CD4-positive, alpha-beta T cell (primary cell): ENCODE results near the gene TREM1. TPM values are rescaled to one million over a fixed set of nuclear protein-coding genes. Genes with fewer than 3 reads are reported as not detected.

Source experiments
- ATAC-seq: fragments of 200-7000 bp; cut with Tn5 transposase; one replicate; pipeline ENCODE4 v1.10.0; 2022; ENCODE audit warnings: mild to moderate bottlenecking; ENCODE audit not compliant: poor library complexity
- CTCF ChIA-PET: fragments of 350-600 bp; sonication (Branson Sonifier 250); formaldehyde crosslinking; loops from one replicate; lab custom pipeline; 2021; ENCODE audit warnings: antibody characterized with exemption, inconsistent platforms; lab: Charles Lee
- POLR2A ChIA-PET: fragments of 350-600 bp; sonication (Branson Sonifier 250); formaldehyde crosslinking; loops from one replicate; lab custom pipeline; 2021; ENCODE audit warnings: antibody characterized with exemption, inconsistent platforms; lab: Charles Lee
- DNase-seq, 14 experiments: peaks; one replicate each; pipeline ENCODE4 v3.0.0-alpha.2; 2013 to 2020; ENCODE audit warnings: mixed read lengths in 2 of 14
- H3K27ac ChIP-seq, 2 donors: one replicate each; pipeline versions ENCODE4 v1.5.1 to v1.7.0; 2013; ENCODE audit warnings: low read length in 2 of 2, low read depth in 1 of 2, mild to moderate bottlenecking in 1 of 2
- H3K27me3 ChIP-seq, 2 experiments: 1 replicate in 1 of 2; 2 replicates in 1 of 2; pipeline versions ENCODE4 v1.6.1 to v1.7.0; 2013; ENCODE audit warnings: low read length in 2 of 2, control low read depth in 1 of 2, mild to moderate bottlenecking in 1 of 2, moderate library complexity in 1 of 2; ENCODE audit not compliant: insufficient read depth in 2 of 2, control insufficient read depth in 1 of 2
- H3K36me3 ChIP-seq: one replicate; pipeline ENCODE4 v1.6.1; 2013; ENCODE audit warnings: low read length, control low read depth; ENCODE audit not compliant: insufficient read depth
- H3K4me1 ChIP-seq: one replicate; pipeline ENCODE4 v1.6.1; 2013; ENCODE audit warnings: low read length, control low read depth; ENCODE audit not compliant: insufficient read depth
- H3K4me3 ChIP-seq: one replicate; pipeline ENCODE4 v1.5.1; 2013; ENCODE audit warnings: mild to moderate bottlenecking, low read length, moderate library complexity
- H3K9me3 ChIP-seq, 2 experiments: 1 replicate in 1 of 2; 2 replicates in 1 of 2; pipeline versions ENCODE4 v1.6.1 to v1.7.0; 2013; ENCODE audit warnings: low read length in 2 of 2, mild to moderate bottlenecking in 2 of 2, control low read depth in 1 of 2, moderate library complexity in 1 of 2; ENCODE audit not compliant: control insufficient read depth in 1 of 2, insufficient read depth in 1 of 2
- H3K27ac Mint-ChIP-seq: one replicate; pipeline ENCODE4 v1.8.0; 2020; ENCODE audit warnings: mixed read lengths
- H3K27me3 Mint-ChIP-seq: one replicate; pipeline ENCODE4 v1.8.0; 2021; ENCODE audit warnings: mixed read lengths
- H3K36me3 Mint-ChIP-seq: one replicate; pipeline ENCODE4 v1.8.0; 2021; ENCODE audit warnings: low read depth, mixed read lengths
- H3K4me1 Mint-ChIP-seq: one replicate; pipeline ENCODE4 v1.8.0; 2021; ENCODE audit warnings: low read depth, mixed read lengths
- H3K4me3 Mint-ChIP-seq: one replicate; pipeline ENCODE4 v1.8.0; 2020; ENCODE audit warnings: mild to moderate bottlenecking, mixed read lengths
- H3K9me3 Mint-ChIP-seq: one replicate; pipeline ENCODE4 v1.8.0; 2020; ENCODE audit warnings: mixed read lengths
- intact Hi-C, 2 experiments: fragments of 100-400 bp; cut with DNase I in 1 of 2; cut with micrococcal nuclease in 1 of 2; formaldehyde crosslinking; loops; one replicate each; pipeline versions ENCODE4 v1.15.1 to v1.9.0; 2023 to 2025; cut with DNase I, micrococcal nuclease
- total RNA-seq, 174 experiments: library from RNA in 2 of 174; stranded (reverse) in 2 of 174; gene quantifications; one replicate each; pipeline ENCODE4 v1.2.3 and lab custom pipeline; 2021 to 2026
- TF ChIP-seq, protein P1 (sequence below): fragments of 200-600 bp; IDR thresholded peaks from one replicate; pipeline ENCODE4 v1.8.0; 2022; ENCODE audit warnings: antibody characterized with exemption, mild to moderate bottlenecking

Gene TREM1
- total RNA-seq, 2 experiments from 2014 or later: 1.8 to 2.8 TPM

DNA sequence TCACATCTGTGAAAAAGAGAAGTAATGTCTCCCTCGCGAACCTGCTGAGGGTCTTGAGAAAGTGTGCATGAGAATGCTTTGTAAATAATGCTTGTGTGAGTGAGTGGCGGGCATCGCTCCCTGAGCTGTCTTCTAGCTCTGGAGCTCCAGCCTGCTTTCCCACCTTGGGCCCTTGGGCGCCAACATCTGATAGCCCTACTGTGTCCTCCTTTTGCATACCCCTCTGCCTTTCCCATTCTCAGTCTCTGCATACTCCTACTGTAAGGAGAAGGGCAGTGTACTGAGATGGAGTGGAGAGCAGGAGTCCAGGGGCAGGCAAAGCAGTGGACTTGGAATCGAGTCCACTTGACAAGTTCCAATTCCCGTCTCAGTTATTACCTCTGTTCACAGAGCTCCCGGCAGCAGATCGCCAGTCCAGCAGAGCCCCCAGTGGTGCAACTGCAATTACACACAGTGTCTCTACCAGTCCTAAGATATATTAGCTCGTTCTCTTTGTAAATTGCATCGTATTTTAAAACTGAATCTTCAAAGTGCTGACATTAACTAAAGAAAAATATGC lies 48.1 kb upstream of the TREM1 start:
- Mint-ChIP-seq H3K9me3 (no peaks in the 10 kb centered on the region), H3K27me3 (no peaks in the 10 kb centered on the region), H3K27ac (peak overlapping the region; percentile 93), H3K36me3 (no peaks in the 10 kb centered on the region), H3K4me1 (peaks cover 43% of the 10 kb centered on the region), H3K4me3 (peak overlapping the region; percentile 52)
- no peak overlapping the region for H3K4me3 ChIP-seq
- ChIA-PET POLR2A (interaction anchor here (0.9 to 2.9 kb wide), 5 partner anchors 11 to 349 kb away, joined by 3 to 17 read pairs (median 4); no protein-coding TSS in a partner anchor), CTCF (interaction anchor here (0.9 kb wide), 1 partner anchor 34 kb away, joined by 3 read pairs; no protein-coding TSS in a partner anchor)
- TF ChIP-seq, protein P1, sequence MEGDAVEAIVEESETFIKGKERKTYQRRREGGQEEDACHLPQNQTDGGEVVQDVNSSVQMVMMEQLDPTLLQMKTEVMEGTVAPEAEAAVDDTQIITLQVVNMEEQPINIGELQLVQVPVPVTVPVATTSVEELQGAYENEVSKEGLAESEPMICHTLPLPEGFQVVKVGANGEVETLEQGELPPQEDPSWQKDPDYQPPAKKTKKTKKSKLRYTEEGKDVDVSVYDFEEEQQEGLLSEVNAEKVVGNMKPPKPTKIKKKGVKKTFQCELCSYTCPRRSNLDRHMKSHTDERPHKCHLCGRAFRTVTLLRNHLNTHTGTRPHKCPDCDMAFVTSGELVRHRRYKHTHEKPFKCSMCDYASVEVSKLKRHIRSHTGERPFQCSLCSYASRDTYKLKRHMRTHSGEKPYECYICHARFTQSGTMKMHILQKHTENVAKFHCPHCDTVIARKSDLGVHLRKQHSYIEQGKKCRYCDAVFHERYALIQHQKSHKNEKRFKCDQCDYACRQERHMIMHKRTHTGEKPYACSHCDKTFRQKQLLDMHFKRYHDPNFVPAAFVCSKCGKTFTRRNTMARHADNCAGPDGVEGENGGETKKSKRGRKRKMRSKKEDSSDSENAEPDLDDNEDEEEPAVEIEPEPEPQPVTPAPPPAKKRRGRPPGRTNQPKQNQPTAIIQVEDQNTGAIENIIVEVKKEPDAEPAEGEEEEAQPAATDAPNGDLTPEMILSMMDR: no peak
- peaks cover 45% of the 10 kb centered on the region for H3K4me1 ChIP-seq
- no peaks in the 10 kb centered on the region for H3K36me3 ChIP-seq
- no peaks in the 10 kb centered on the region for H3K27me3 ChIP-seq
- H3K27ac ChIP-seq: peak overlapping the region; percentile 42 to 65
- ATAC-seq (no peak), DNase-seq (peak in 1 of 14 experiments; percentile 37)
- intact Hi-C loops: no loop called here
- no peaks in the 10 kb centered on the region for H3K9me3 ChIP-seq

DNA sequence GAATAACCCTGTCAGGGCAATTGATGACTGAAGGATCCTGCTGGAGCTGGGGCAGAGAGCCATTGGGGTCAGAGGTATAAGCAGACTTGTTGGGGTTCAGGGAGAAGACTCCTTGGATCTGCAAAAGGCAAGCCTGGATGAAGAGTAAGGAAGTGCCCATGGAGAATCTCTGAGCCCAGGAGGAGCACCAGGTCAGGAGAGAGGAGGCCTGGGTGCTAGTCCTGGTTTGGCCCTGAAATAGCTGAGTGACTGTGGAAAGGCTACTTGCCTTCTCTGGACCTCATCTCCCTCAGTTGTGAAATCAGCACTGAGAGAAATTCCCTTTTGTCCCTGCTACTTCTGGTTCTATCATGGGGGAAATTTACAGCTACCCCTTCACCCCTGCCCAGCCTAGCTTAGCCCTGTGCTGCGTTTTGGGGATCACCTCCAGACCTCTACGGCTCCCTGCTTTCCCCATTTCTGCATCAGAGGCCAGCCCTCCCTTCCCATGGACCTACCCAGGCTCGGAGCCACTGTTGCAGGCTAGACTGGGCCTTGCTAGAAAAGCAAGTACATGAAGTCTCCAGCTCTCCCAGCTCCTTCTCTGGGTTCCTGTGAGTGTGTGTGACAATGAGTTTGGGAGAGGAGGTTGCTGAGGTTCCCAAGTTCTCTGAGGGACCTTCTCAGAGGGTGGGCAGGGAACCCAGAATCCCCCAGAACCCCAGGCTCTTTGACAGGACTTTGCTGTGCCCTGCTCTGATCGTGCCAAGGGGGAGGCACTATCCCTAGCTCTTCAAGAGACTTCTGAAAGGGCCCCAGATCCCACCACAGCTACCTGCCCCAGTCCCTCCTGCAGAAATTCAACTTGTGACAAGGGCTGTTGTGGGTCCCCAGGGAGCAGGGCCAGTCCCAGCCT lies 46.6 kb upstream of the TREM1 start:
- Mint-ChIP-seq H3K4me1 (peaks cover 43% of the 10 kb centered on the region), H3K9me3 (no peaks in the 10 kb centered on the region), H3K36me3 (no peaks in the 10 kb centered on the region), H3K27me3 (peaks cover 7% of the 10 kb centered on the region), H3K27ac (peak overlapping the region; percentile 93), H3K4me3 (no peak overlapping the region)
- H3K4me3 ChIP-seq: no peak overlapping the region
- peak overlapping the region; percentile 42 to 65 for H3K27ac ChIP-seq
- intact Hi-C loops: no loop called here
- TF ChIP-seq, protein P1: no peak
- H3K4me1 ChIP-seq: peaks cover 45% of the 10 kb centered on the region
- ATAC-seq (no peak), DNase-seq (no peak)
- H3K36me3 ChIP-seq: no peaks in the 10 kb centered on the region
- H3K27me3 ChIP-seq: peaks cover 0 to 6% of the 10 kb centered on the region in 2 experiments
- no peaks in the 10 kb centered on the region for H3K9me3 ChIP-seq
- ChIA-PET POLR2A (interaction anchor here (1.2 to 2.9 kb wide), 3 partner anchors 12 to 350 kb away, joined by 3 to 17 read pairs (median 6); no protein-coding TSS in a partner anchor), CTCF (no interaction called here)

DNA sequence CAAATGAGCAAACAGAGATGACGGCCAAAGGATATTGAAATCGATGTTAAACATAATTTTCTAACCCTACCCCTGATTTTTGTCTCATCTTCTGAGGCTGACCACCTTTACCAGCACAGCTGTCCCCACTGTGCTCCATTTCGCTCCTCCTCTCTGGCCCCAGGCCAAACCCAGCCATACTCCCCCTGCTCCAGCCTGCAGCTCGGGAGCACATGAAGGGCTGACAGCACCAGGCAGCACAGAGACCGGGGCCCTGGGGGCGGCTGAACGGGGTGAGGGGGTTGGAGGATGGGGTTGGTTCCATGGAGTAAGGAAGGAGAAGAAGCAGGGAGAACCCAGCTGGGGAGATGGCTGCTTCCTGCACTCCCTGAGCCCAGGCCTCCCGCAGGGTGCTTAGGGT lies 45.8 kb upstream of the TREM1 start:
- intact Hi-C loops: no loop called here
- ATAC-seq: no peak
- ChIA-PET CTCF (no interaction called here), POLR2A (interaction anchor here (2.9 kb wide), 1 partner anchor 13 kb away, joined by 17 read pairs; no protein-coding TSS in a partner anchor)
- H3K9me3 Mint-ChIP-seq: no peaks in the 10 kb centered on the region
- no peak overlapping the region for H3K4me3 ChIP-seq
- no peaks in the 10 kb centered on the region for H3K36me3 ChIP-seq
- H3K27me3 Mint-ChIP-seq: peaks cover 13% of the 10 kb centered on the region
- no peak for DNase-seq
- H3K4me1 Mint-ChIP-seq: peaks cover 43% of the 10 kb centered on the region
- no peak overlapping the region for H3K27ac Mint-ChIP-seq
- no peak overlapping the region for H3K27ac ChIP-seq
- H3K36me3 Mint-ChIP-seq: no peaks in the 10 kb centered on the region
- peaks cover 0 to 6% of the 10 kb centered on the region in 2 experiments for H3K27me3 ChIP-seq
- no peak overlapping the region for H3K4me3 Mint-ChIP-seq
- H3K4me1 ChIP-seq: peaks cover 45% of the 10 kb centered on the region
- TF ChIP-seq, protein P1: no peak
- H3K9me3 ChIP-seq: no peaks in the 10 kb centered on the region
